Activated CD8-positive, alpha-beta memory T cell treated with anti-CD3 and anti-CD28 coated beads, Interleukin-2, amount 50 U/mL, for 24 hours (primary cell): Measurements from ENCODE around the gene KIF2C.
"Not testable (repeated sequence)": the region's sequence is repeated elsewhere in the genome, so short reads cannot be mapped to it uniquely, and the experiment has no call there.

ENCODE experiments used
- DNase-seq: peaks from one replicate; pipeline ENCODE4 v3.0.0-alpha.2; 2020; ENCODE audit errors: extremely low read depth

Gene KIF2C

GRCh38 chr1:44775930-44776729 is 36.5 kb downstream of the KIF2C start:
- no peak for DNase-seq

- no peak for DNase-seq
These were observed 37.1 kb downstream of the KIF2C start for GRCh38 chr1:44776730-44777068.

- no peak for DNase-seq
These were observed 37.9 kb downstream of the KIF2C start for GRCh38 chr1:44777547-44777946.

GRCh38 chr1:44777969-44778635 is 38.5 kb downstream of the KIF2C start:
- no peak for DNase-seq

GRCh38 chr1:44778705-44779576 is 39.3 kb downstream of the KIF2C start:
- no peak for DNase-seq

- no peak for DNase-seq
These were observed 41.0 kb downstream of the KIF2C start for GRCh38 chr1:44780583-44781121.

DNA sequence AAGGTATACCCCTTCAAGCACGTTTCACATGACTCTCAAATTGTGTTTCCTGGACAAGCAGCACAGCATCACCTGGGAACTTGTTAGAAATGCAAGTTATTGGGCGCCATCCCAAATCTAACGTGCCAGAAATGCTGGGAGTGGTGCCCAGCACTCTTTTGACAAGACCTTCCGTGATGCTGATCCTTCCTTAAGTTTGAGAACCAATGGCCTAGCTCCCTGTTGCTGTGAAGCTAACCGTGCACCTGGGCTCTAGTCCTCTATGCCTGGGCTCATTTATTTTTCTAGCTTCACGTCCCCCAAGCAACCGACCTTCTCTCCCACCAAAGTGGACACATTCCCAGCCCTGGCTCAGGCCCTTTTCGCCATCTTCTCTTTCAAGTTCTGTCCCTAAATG is 44.1 kb downstream of the KIF2C start:
- no peak for DNase-seq

DNA sequence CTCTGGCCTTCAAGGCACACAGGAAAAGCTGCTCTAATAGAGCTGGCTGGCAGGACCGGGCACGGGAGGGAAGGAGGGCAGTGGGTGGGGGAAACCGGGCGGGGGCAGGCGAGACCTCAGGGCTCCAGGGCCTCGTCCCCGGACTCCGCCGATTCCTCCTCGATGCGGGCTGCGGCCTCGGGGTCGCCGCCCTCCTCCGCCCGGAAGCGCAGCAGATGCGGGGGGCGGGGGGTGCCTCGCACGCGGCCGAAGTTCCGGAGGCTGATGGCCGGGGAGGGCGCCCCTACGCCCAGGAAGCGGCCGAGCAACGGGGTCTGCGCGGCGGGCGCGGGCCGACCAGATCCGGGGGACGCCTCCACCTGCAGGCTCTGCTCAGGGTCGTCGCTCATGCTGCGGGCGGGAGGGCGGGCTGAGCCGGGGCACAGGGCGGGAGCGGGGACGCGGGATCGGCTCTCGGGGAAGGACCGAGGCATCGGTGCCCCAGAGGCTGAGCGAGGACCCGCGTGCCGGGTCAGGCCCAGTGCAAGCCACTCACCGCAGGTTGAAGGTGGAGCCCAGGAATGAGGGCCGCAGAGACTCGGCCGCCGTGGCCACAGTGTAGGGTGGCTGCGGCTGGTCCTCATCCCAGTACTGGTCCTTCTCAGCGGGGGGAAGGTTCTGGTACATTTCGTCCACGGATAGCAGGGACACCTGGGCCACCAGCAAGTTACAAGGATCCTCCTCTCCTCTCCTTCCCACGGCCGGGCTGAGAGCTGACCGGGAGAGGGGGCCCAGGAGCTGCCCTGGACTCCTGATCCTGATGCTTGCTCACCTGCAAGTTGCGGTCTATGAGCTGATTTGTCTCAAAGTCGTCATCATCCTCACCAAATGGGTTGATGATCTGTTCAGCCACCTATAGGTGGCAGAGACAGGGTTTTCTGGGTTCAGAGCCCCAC is 44.7 kb downstream of the KIF2C start:
- no peak for DNase-seq

- DNase-seq = no peak
These were observed 45.4 kb downstream of the KIF2C start for GRCh38 chr1:44785029-44785380.

DNA sequence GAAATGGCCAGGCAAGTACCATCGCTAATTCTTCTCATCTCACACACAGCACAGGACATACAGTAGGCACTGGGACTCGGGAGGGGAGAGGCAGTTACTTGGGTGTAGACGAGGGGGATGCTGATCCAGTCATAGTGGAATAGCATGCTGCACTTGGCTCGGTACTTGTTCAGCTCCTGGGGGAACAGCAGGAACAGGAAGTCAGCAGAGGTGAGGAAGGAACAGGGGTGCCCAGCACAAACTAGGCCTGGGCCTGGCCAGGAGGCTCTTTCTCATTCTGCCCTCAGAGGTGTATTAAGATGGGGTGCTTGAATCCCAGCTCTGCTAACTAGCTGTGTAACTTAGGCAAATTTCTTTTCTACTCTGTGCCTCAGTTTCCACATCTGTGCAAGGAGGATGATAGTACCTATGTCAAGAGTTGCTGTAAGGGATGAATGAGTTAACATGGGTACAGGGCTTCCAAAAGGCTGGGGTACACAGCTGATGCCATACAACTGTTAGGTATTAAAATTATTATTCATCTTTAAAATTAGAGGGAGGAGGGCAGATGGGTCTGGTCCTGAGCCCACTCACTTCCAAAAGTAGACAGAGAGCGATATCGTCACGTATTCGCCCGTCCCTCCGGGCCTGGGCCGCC is 46.0 kb downstream of the KIF2C start:
- no peak for DNase-seq

- DNase-seq = no peak
These were observed 46.7 kb downstream of the KIF2C start for GRCh38 chr1:44786138-44786840.

DNA sequence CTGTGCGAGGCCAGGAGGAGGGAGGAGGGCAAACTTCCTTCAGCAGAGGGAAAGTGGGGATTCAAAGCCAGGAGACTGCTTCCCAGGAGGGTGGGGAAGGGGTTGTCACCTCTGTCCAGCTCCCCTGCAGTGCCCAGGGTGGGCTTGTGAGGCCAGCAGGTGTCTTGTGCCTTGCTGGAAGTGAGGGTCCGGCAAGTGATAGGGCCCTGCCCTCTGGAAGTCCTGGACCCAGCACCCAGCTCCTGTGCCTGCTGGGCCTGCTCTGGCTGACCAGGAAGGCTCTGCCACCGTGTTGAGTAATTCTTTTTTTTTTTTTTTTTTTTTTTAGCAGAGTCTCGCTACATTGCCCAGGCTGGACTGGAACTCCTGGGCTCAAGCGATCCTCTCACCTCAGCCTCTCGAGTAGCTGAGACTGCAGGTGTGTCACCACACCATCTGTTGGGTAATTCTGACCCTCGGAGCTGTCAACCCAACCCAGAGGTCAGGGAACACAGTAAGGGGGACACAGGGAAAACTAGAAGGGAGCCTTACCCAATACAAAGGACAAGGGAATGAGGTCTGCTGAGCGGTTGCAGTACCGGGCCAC is 47.3 kb downstream of the KIF2C start:
- DNase-seq = no peak

DNA sequence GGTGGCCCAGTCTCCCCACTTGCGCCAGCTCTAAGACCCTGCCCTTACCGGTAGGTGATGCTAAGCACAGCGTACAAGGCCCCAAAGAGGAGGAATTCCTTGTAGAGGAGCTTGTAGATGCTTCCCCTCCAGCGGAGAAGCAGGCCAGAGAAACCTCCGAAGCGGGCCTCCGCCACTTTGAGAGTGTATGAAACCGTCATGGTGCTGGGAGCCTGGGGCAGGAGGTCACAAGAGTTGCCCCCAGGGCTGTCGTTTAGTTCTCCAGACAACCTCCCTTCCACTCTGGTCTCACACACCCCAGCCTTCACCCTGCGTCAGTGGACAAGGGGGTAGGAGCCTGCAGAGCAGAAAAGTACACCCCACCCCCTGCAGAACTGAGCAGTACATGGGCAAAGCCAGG is 47.9 kb downstream of the KIF2C start:
- no peak for DNase-seq

DNA sequence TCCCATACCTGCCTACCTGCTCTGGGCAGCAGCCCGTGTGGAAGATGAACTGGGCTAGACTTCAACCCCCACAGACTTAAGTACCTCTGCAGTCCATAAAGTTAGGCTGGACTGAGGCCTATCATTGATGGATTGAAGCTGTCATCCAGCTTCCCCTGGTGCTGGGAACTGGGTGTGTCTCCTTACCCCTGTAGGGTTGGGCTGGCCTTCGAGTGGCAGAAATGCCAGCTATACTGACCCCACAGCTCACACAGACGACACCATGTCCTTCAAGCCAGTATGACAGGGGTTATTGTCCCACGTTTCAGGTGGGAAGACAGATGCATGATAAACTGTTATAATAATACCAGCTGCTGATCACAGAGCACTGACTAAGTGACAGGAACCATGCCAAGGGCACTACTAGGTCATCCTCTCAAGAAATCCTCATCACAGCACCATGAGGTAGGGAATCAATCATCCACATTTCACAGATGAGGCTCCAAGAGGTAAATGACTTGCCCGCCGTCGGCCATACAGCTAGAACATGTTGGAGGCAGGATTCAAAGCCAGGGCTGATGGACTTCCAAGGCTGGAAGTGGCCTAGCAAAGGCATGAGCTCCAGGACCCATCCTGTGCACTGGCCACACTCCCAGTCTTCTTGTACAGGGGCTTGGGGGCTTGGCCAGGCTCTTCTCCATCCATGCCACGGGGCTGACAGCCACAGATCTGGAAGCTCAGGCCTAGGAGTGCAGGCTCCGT is 48.7 kb downstream of the KIF2C start, which contains the start of gene BEST4:
BEST4 (minus strand) TSS at position 51 of the 741 bp plus-strand sequence. CDS start 465 bp downstream, outside the sequence.
- DNase-seq = no peak

GRCh38 chr1:44790968-44791801 is 51.5 kb downstream of the KIF2C start:
- DNase-seq = no peak

GRCh38 chr1:44792736-44793502 is 53.3 kb downstream of the KIF2C start:
- no peak for DNase-seq

DNA sequence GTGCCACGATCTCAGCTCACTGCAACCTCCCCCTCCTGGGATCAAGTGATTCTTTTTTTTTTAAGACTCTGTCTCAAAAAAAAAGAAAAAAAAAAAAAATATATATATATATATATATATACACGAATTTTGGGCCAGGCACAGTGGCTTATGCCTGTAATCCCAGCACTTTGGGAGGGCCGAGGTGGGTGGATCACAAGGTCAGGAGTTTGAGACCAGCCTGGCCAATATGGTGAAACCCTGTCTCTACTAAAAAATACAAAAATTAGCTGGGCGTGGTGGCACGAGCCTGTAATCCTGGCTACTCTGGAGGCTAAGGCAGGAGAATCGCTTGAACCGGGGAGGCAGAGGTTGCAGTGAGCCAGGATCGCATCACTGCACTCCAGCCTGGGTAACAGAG is 58.2 kb downstream of the KIF2C start:
- not testable (repeated sequence) for DNase-seq
